KMS-11 (cell line): Measurements from ENCODE around the gene TEX35.
"Not testable (repeated sequence)": the region's sequence is repeated elsewhere in the genome, so short reads cannot be mapped to it uniquely, and the experiment has no call there.

ENCODE experiments used
- H2AFZ ChIP-seq: fragments of 200-600 bp; sonication (generic); 2 replicates; pipeline ENCODE4 v1.6.1; 2016; ENCODE audit warnings: antibody characterized with exemption, mixed run types, low read depth
- H3K27ac ChIP-seq: fragments of 200-600 bp; sonication (generic); 2 replicates; pipeline ENCODE4 v1.6.1; 2016; ENCODE audit warnings: mild to moderate bottlenecking, mixed run types
- H3K27me3 ChIP-seq: fragments of 200-600 bp; sonication (generic); 2 replicates; pipeline ENCODE4 v1.6.1; 2017; ENCODE audit warnings: mild to moderate bottlenecking, low read depth, mixed run types, moderate library complexity; ENCODE audit not compliant: insufficient read depth
- H3K36me3 ChIP-seq: fragments of 200-600 bp; sonication (generic); 2 replicates; pipeline ENCODE4 v1.6.1; 2017; ENCODE audit warnings: mild to moderate bottlenecking, mixed run types; ENCODE audit not compliant: insufficient read depth
- H3K4me1 ChIP-seq: fragments of 200-600 bp; sonication (generic); 2 replicates; pipeline ENCODE4 v1.6.1; 2016; ENCODE audit warnings: mild to moderate bottlenecking, low read depth, mixed run types; ENCODE audit not compliant: poor library complexity, severe bottlenecking
- H3K4me2 ChIP-seq: fragments of 200-600 bp; sonication (generic); 2 replicates; pipeline ENCODE4 v1.7.0; 2016; ENCODE audit warnings: mild to moderate bottlenecking, mixed run types
- H3K4me3 ChIP-seq: fragments of 200-600 bp; sonication (generic); IDR thresholded peaks from 2 replicates; pipeline ENCODE4 v1.6.1; 2017; ENCODE audit warnings: low read depth, low read length, mixed read lengths; ENCODE audit not compliant: insufficient read depth
- H3K79me2 ChIP-seq: fragments of 200-600 bp; sonication (generic); 2 replicates; pipeline ENCODE4 v1.6.1; 2016; ENCODE audit warnings: low read depth, mixed run types; ENCODE audit not compliant: insufficient read depth
- H3K9ac ChIP-seq: fragments of 200-600 bp; sonication (generic); 2 replicates; pipeline ENCODE4 v1.6.1; 2016; ENCODE audit warnings: mild to moderate bottlenecking, mixed run types
- H4K20me1 ChIP-seq: fragments of 200-600 bp; sonication (generic); 2 replicates; pipeline ENCODE4 v1.6.1; 2016; ENCODE audit warnings: mild to moderate bottlenecking, mixed run types; ENCODE audit not compliant: insufficient read depth
- TF ChIP-seq, protein P1 (sequence below): fragments of 200-600 bp; sonication (generic); conservative IDR thresholded peaks from 2 replicates; pipeline ENCODE4 v1.6.1; 2017; ENCODE audit warnings: low read depth, mild to moderate bottlenecking, antibody characterized with exemption, low read length, moderate library complexity, mixed read lengths

The TEX35 gene

DNA sequence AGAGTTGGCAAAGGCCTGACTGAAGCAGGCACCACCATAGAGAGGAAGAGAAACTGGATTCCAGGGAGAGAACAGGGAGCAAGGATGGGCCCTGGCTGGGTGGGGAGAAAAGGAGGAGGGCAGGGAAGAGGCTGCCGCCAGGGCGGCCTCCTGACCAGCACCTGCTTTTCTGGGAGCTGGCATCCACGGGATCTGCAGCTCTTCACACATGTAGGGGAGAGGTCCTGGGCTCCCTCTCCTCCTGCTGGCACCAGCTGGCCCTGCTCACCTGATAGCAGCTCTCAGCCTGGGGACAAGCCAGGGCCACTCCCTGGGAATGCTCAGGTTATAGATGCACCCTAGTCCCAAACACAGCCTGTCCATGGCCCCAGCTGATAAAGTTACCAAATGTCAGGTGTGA is 39.9 kb downstream of the TEX35 start:
- no peaks in the 10 kb centered on the region for H3K4me1 ChIP-seq
- H3K36me3 ChIP-seq, result no peaks in the 10 kb centered on the region
- no peaks in the 10 kb centered on the region for H4K20me1 ChIP-seq
- no peak overlapping the region for H3K4me3 ChIP-seq
- H2AFZ ChIP-seq, result no peak overlapping the region
- no peak overlapping the region for H3K27ac ChIP-seq
- TF ChIP-seq, protein P1, sequence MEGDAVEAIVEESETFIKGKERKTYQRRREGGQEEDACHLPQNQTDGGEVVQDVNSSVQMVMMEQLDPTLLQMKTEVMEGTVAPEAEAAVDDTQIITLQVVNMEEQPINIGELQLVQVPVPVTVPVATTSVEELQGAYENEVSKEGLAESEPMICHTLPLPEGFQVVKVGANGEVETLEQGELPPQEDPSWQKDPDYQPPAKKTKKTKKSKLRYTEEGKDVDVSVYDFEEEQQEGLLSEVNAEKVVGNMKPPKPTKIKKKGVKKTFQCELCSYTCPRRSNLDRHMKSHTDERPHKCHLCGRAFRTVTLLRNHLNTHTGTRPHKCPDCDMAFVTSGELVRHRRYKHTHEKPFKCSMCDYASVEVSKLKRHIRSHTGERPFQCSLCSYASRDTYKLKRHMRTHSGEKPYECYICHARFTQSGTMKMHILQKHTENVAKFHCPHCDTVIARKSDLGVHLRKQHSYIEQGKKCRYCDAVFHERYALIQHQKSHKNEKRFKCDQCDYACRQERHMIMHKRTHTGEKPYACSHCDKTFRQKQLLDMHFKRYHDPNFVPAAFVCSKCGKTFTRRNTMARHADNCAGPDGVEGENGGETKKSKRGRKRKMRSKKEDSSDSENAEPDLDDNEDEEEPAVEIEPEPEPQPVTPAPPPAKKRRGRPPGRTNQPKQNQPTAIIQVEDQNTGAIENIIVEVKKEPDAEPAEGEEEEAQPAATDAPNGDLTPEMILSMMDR, result no peak
- no peaks in the 10 kb centered on the region for H3K27me3 ChIP-seq
- no peak overlapping the region for H3K4me2 ChIP-seq
- no peaks in the 10 kb centered on the region for H3K79me2 ChIP-seq
- no peak overlapping the region for H3K9ac ChIP-seq

DNA sequence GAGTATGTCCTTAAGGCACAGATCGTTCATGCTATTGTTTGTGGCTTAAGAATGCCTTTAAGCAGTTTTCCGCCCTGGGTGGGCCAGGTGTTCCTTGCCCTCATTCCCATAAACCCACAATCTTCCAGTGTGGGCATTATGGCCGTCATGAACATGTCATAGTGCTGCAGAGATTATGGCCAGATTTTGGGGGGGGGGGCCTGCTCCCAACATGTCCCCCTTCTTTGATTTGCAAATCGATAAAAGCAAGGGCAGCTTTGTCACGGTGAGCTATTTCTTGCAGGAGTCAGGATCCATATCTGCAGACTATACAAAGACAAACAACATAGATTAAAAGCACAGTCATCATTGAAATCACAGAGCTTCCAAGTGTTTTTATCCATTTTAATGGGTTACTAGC is 41.4 kb downstream of the TEX35 start:
- not testable (repeated sequence) for H3K4me3 ChIP-seq, H2AFZ ChIP-seq, H3K9ac ChIP-seq, H3K27ac ChIP-seq, H3K4me2 ChIP-seq, H3K4me1 ChIP-seq, H4K20me1 ChIP-seq, H3K27me3 ChIP-seq, H3K79me2 ChIP-seq, H3K36me3 ChIP-seq

DNA sequence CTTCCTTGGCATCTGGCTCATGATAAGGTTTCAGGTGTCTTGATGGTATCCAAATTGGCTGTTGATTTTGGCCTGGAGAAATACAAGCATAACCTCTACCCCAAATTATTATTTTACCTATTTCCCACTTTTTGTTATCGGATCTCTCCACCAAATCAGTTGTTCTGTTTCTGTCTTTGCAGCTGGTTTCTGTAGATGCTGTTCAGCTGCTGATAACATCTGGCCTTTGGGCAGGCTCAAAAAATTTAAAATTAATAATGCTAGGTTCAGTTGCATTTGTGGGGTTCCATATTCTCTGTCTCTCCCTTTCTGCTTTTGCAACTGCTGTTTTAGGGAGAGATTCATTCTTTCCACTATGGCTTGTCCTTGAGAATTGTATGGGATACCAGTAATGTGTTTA is 42.7 kb downstream of the TEX35 start:
- H3K27me3 ChIP-seq, H3K36me3 ChIP-seq, H3K79me2 ChIP-seq, H3K4me1 ChIP-seq, H3K27ac ChIP-seq, H3K4me3 ChIP-seq, H2AFZ ChIP-seq, H3K9ac ChIP-seq, H3K4me2 ChIP-seq, H4K20me1 ChIP-seq: not testable (repeated sequence)

DNA sequence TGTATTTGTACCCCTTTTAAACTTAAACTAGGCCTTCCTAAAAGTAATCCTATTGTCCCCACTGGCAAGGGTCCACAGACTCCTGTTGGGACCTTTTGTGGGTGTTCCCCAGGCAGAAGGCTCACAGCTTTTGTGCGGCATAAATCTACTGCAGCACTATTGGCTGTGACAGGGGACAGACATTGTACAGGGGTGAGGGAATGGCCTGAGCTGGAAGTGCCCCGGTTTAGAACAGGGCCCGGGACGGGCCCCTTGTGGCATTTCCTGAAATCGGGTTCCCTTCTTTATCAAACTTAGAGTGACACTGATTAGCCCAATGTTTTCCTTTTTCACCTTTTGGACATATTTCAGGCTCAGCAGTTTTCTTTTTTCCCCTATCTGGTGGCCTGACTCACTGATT is 45.9 kb downstream of the TEX35 start:
- H3K4me2 ChIP-seq, H3K27me3 ChIP-seq, H3K4me1 ChIP-seq, H3K27ac ChIP-seq, H3K4me3 ChIP-seq, H3K36me3 ChIP-seq, H4K20me1 ChIP-seq, H2AFZ ChIP-seq, H3K79me2 ChIP-seq, H3K9ac ChIP-seq: not testable (repeated sequence)

DNA sequence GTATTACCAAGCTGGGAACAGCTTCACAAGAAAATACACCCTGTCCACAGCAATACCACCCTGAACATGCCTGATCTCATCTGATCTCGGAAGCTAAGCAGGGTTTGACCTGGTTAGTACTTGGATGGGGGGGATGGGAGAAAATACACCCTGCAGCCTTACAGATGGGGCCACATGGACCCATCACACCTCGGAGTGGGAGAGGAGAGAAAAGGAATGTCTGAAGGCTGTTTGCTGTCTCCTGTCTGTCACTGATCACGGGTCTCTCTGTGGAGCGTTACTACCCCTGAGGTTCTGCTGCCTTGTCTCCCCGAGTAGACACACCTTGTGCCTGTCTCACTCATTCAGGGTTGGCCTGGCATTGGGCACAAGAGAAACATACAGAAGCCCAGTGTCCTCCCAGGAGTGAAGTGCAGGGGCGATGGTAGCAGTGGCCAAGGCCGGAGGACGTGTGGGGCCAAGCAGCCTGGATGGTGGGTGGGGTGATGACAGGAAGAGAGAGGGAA is 48.0 kb downstream of the TEX35 start:
- H4K20me1 ChIP-seq, result no peaks in the 10 kb centered on the region
- H3K4me3 ChIP-seq, result no peak overlapping the region
- no peak overlapping the region for H3K9ac ChIP-seq
- no peak overlapping the region for H3K4me2 ChIP-seq
- H3K27me3 ChIP-seq, result no peaks in the 10 kb centered on the region
- no peaks in the 10 kb centered on the region for H3K4me1 ChIP-seq
- TF ChIP-seq, protein P1, result no peak
- H3K27ac ChIP-seq, result no peak overlapping the region
- no peaks in the 10 kb centered on the region for H3K36me3 ChIP-seq
- no peaks in the 10 kb centered on the region for H3K79me2 ChIP-seq
- H2AFZ ChIP-seq, result no peak overlapping the region

DNA sequence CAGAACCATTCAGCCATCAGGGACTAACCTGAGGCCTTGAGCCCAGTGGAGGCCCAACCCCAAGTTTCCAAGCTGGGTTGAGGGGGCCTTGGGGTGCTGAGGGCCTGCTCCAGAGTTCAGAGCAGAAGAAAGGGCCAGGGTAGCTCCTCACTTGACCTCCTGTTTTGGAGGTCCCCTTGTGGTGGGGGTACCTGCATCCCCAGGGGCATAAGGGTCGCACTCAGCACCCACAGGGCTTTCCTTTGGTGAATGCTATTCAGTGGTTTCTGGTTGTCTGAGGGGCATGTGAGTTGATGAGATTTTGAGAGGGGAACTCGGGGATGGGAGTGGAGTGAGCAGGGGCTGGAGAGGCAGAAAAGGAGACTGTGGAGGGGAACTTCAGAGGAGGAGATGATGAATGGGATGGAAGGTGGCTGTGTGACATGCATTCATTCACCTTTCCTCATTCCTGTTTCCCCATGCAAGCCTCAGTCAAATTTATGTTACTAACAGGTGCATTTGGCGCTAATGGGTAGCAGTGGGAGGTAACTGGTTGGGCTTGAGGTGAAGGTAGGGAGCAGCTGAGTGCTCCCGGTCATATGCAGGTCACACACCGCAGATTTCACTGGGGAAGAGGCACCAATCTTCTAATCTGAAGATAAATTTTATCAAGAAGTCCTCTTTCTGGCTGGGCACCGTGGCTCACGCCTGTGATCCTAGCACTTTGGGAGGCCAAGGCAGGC is 50.4 kb downstream of the TEX35 start:
- TF ChIP-seq, protein P1, result no peak
- Histone ChIP-seq H4K20me1 (no peaks in the 10 kb centered on the region), H3K27ac (no peak overlapping the region), H2AFZ (no peak overlapping the region), H3K4me2 (no peak overlapping the region), H3K27me3 (no peaks in the 10 kb centered on the region), H3K4me3 (no peak overlapping the region), H3K79me2 (no peaks in the 10 kb centered on the region), H3K36me3 (no peaks in the 10 kb centered on the region), H3K9ac (no peak overlapping the region), H3K4me1 (no peaks in the 10 kb centered on the region)
